HG02759 (cell line): ENCODE results near the gene RASL11B.

Experiments
- ATAC-seq: cut with Tn5 transposase; IDR thresholded peaks from one replicate; pipeline ENCODE4 v1.9.1; 2021; ENCODE audit warnings: mild to moderate bottlenecking, moderate library complexity; ENCODE audit not compliant: unreplicated experiment

RASL11B gene

DNA sequence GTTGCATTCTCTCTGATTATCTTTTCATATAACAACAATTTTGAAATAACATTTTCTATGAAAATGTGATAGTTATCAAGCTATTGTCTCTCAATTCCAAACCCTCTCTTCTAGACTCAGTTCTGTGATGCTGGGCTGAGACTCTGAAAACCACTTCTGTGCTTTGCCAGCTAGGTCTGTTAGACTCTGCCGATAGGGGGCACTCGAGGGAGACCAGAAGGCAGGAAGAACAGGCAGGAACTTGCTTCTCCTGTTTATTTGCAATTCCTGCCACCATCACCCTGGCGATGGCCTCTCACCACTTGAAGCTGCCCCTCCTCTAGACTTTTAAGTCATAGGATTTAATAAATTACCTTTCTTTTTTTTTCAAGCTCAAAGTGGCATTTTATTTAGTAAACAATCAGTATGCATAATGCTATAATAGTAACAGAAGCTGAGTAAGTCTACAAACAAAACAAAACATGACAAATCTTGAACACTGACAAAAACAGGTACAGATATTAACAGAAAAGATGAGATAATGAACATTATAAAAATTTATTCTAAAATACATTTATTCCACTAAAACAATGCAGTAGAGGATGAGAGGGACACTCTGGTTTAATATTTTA, 49.7 kb downstream of the RASL11B start:
- peak; percentile 84 for ATAC-seq

DNA sequence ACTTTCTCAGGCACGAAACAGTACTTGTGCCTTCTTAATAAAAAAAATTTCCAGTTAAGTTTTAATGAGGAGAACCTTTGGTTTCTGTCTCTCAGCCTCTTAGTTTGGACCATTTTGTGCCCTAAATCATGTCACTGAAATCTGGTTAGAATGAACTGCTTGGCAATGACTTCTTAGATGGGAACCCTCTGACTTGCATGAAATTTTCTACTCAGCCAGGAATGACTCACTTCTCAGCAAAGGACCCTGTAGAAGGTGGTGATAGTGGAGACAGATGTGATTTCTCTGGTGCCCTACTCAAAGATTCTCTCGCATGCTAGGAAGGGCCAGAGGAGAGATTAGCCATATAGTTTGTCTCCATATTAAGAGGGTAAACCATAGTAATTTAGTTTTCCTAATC, 50.5 kb downstream of the RASL11B start:
- no peak for ATAC-seq

DNA sequence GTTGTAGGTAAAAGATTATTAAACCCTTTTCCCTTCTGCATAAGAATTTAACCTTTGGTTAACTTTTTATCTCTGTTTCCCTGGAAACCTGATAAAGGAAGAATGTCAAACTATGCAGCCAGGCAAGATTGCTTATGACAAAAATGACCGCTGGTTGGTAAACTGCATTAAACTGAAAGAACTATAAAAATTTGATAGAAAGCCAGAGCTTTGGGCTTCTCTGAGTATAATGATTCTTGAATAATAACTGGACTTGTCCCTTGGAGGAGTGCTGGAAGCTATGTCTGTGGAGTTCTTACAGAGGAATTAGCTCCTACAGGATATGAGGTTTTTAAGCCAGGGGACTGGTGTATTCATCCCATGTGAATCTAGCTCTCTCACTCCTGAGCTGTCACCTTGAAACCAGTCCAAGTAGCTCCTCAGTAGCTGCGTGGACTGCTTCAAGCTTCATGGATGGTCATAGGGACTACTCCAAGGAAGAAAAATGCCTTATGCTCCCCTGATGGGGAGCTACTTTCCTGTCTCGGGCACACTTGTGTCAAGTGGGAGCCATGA, 52.0 kb downstream of the RASL11B start:
- no peak for ATAC-seq

DNA sequence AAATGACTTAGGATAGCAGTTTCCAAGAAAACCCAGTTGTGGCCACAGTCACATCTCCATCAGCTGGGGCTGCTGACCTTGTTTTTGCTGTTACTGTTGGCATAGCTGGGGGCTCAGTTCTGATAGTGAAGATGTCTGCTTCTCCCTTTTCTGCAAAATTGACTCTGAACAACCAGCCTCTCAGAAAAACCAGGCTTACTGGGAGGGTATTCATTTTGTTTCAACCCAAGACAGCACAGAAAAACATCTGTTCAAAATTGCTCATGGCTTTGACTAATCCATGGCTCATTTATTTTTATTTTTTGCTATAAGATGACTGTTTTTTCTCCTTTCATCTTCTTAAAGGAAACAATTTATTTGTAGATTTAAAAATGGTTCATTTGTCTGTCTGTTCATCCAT, 53.1 kb downstream of the RASL11B start:
- ATAC-seq = no peak

DNA sequence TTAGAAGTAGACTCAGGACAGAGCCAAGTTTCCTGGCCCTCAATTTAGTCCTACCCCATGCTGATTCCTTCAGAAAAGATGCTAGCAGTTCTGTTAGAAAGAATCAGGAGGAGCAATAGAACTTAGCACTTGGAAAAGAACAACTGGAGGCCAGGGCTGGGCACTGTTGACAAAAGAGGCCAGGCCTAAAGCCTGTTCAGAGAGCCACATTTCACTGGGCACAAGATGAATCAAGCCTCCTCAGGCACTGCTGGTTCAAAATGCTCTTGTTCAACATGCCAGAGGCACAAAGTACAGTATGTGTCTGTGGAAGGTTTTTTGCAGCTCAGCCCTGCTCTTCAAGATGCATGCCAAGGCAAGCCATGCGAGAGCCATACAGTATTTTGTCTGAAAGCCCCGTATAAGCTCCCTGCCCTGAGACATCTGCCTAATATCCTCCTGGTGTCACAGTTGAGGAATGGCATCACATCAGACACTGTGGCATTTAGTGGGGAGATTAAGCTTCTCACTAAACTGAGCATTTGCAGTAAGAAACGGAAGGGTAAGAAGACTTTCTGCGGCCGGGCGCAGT, 53.7 kb downstream of the RASL11B start:
- ATAC-seq = no peak
